ENCODE data around the gene CIRBP. TPM values are rescaled to one million over a fixed set of nuclear protein-coding genes. Genes with fewer than 3 reads are reported as not detected.
A peak's percentile ranks its signal among the peaks of the same experiment; 100 is the strongest.

Gene CIRBP
- total RNA-seq, 1 experiment from 2014 or later: 219 TPM

DNA sequence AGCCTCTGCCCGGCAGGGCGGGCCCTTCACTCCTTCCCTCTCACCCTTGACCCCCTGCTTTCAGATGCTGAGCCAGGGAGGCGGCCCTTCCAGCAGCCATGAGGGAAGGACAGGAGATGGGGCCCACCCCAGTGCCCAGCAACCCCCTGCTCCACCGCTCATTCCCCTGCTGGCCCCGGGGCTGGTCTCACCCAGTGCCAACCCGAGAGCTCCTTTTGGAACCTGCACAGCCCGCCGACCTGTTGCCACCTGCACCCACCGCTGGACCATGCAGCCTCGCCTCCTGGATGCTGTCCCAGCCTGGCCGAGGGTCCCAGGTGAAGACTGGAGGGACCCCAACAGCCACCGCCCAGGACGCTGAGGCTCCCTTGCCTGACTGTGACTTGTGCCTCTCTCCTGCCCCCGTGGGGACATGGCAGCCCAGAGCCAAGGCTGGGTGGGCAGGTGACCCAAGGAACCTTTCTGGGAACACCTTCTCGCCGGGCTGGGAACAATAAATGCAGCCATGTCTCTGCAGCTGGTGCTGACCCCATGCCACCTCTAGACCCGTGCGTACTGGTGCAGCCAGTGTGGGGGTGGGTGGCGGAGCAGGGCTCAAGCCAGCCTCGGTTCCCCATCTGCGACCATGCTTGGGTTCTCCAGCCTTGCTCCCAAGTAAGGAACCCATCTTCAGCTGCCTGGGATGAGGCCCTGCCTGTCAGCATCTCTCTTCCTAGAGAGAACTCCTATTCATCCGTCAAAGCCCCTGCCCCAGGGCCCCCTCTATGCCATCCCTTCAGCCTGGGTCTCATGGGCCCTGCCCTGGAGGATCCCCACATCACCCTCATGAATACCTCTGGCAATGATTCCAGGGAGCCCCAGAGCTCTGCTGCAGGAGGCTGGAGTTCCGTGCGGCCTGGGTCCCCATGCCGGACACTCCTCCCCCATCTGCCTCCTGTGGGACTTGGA lies 9.9 kb downstream of the CIRBP start:
- no peak for DNase-seq (ENCODE audit: low read depth)

DNA sequence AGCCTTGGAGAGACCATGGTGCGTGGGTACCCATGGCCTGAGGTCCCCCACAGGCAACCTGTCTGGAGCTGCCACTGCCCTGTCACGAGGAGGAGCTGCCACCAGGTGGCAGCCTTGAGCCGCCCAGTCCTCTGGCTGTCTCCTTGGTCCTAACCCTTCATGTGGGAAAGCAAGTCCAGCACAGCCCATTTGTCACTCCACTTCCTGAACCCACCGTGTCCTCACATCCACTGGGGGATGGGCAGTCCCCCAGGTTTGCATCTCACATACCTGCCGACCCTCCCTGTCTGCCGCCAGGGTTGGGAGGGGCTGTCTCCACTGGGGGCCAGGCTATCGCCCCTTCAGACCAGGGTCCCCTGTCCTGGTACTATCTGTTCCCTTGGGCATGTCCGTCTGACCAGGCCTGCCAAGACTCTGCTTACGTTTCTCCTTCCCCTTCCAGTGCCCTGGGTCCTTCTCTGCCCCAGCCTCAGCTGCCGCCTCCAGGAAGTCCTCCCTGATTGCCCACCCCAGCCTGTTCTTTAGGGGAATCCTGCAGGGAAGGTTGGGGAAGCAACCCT lies 10.7 kb downstream of the CIRBP start:
- peak; percentile 75 for DNase-seq (ENCODE audit: low read depth)

DNA sequence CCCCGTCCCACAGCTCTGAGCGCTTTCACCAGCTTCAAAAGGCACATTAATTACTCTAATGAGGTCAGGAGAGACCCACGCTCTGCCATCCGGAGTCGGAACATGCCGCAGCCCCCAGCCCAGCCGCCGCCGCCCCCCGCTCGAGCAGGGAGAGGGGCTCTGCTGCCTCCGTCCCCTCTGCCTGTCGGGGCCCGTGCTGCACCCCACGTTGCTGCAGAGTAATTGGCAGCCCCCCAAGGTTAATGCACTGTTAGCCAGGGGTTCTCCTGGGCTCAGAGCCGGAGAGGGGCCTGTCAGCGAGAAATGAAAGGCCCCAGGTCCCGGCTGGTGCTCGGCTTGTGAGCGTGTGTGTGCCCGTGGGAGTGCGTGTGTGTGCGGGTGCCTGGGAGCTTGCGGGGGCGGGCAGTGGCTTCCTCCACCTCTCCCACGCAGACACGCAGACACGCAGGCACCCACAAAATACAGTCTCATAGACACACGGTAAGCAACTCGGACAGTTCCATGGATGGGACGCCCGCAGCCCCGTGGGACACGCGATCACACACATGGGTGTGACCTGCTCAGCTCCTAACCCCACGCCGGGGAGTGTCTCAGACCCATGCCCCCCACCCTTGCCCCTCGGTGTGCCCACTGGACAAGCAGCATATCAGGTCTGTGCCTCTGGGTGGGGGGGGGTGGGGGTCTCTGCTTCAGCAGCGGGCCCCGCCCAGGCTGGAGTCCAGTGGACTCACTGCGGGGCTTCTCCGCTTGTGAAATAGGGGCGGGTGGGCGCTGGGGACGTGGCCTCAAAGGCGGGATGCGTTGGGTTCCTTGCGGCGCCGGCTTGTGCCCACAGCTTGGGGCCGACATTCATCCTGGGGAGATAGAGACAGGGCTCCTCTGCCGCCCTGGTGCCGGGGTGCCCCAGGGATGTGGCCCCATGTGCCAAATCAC lies 11.8 kb downstream of the CIRBP start:
- DNase-seq (ENCODE audit: low read depth): no peak

DNA sequence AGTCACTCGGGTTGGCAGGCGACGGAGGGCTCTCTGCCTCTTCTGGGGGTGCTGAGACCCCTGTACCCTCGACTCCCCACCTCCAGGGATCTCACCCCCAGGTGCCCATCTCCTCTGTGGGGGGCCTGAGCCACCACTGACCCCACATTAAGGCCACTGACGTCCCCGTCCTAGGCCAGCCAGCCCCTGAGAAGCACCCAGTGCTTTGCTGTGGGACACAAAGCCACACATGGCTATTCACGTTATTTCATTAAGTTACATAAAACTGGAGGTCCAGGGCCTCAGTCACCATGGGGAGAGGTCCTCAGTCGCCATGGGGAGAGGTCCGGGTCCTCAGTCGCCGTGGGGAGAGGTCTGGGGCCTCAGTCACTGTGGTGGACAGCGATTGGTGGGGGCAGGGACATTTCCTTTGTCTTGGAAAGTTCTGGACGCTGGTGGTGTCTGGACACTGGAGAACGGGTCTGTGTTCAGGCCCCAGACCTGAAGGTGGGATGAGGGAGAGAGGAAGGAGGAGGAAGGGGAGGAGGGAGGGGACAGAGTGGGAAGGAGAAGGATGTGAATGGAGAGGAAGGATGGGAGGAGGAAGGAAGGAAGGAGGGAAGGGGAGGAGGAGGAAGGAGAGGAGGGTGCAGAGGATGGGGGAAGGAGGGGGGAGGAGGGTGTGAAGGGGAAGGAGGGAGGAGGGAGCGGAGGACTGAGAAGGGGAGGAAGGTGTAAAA lies 12.6 kb downstream of the CIRBP start:
- no peak for DNase-seq (ENCODE audit: low read depth)

DNA sequence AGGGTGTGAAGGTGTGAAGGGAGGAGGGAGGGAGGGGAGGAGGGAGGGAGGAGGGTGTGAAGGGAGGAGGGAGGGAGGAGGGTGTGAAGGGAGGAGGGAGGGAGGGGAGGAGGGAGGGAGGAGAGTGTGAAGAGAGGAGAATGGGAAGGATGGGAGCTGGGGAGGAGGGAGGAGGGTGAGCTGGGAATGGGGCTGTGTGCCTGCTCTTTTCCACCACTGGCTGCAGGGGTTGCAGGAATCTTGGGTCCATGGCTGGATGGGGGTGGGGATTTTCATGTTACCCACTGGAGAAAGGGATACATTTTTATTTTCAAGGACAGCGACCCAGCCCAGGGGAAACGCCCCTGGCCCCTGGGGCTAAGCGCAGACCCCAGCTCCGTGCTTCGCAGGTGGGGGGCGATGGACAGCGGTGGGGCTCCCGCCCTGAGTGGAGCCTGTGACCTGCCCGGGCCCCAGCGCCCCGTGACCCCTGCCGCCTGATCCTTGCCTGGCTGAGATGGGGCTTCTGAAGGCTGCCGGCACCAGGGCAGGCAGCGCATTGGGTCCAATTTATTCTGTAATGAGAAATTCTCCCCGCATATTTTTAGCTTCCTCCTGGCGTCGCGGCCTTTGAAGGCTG lies 13.6 kb downstream of the CIRBP start:
- no peak for DNase-seq (ENCODE audit: low read depth)

DNA sequence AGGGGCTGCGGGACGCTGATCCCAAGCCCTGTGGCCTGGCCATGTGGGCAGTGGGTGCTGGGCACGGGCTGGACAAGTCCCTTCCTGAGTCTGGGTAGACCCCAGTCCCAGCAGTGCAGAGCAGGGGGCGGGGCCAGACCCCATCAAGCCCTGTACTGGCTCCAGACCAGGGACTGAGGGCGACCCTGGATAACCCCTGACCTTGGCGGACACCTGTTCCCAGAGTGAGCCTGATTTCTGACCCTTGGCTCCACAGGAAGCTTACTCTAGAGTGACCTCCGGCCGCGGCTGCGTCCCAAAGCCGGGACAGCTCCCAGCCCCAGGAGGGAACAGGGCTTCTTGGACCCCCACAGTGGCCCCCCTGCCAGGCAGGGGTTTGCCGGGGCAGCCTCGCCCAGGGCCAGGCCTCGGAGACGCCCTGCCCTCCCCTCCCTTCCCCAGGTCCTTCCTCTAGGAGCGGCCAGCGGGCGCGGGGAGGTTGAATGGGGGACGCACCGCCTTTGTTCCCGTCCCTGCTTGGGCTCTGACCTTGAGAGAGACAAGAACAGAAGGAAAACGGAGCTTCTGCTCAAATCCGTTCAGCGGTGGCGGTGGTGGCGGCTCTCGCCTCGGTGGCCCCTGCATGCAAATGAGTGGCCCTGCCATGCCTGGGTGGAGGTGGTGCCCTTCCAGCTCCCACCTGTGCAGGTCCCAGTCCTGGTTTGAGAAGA lies 14.2 kb downstream of the CIRBP start:
- no peak for DNase-seq (ENCODE audit: low read depth)

DNA sequence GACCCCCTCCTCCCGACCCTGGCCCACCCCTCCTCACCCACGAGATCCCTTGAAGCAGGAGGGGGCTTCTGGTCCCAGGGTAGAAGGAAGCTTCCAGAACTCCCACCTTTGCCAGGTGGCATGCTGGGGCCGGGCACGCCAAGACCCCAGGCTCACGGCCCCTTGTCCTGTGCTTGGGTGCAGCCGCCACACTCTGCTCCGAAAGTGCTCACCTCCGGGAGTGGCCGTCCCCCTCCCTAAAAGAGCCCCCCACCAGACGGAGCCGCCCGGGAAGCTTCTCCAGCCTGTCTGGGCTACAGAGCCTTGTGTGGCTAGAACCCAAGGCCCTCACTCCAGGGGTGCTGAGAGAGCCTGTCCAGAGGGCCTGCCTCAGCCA lies 14.8 kb downstream of the CIRBP start:
- no peak for DNase-seq (ENCODE audit: low read depth)

DNA sequence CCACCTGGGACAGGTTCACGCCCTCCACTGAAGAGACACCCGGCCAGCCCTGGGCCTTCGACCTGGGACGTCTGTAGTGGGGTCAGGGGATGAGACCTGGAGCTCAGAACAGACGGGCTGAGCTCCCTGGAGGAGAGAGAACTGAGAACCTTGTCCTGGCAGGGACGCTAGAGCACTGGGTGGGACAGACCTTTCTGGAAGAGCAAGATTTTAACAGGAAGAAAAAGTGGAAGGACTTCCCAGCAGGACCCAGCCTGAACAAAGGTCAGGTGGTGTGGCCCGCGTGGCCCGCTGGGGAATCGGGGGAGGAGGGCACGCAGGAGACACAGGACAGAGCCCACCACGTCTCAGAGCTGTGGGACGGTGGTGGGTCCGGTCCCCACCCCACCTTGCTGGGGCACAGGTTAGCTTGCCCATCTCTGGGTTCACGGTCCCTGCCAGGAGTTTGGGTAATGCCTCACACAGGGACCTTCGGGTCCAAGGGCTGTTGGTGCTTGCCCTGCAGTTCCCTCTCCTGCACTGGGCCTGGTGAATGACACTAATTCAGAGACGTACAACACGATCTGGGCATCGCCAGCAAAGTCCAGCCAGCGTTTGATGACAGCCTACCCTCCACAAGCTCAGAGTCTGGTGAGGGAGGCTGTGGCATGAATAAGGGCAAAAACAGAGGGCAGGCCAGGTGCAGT lies 15.3 kb downstream of the CIRBP start:
- DNase-seq (ENCODE audit: low read depth): no peak

DNA sequence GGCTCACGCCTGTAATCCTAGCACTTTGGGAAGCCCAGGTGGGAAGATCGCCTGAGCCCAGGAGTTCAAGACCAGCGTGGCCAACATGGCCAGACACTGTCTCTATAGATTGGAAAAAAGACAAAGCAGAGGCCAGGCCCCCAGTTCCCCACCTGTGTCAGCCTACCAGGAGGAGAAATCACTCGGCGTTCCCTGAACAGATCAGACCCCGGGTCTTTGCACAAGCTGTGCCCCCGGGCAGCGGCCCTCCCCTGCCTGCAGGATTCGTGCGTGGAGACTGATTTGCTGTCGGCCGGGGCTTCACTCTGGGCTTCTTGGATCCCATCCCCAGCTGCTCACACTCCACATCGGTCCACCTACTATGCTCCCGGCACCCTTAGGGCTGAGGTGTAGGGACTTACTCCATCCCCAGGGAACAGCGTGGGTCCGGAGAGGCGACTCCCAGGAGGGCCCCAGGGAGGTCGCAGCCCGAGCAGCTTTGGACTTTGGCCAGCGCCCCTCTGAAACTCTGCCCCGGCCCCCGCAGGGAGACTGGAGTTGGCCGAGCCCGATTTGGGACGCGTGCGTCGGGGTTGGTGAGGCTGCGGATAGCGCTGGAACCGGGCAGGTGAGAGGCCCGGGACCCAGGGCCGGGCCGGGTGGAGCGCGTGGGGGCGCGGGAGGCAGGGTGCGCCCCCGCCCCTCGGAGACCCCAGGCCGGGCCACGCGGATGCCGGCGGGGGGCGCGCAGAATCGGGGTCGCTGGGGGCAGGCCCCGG lies 16.0 kb downstream of the CIRBP start:
- DNase-seq (ENCODE audit: low read depth): no peak

DNA sequence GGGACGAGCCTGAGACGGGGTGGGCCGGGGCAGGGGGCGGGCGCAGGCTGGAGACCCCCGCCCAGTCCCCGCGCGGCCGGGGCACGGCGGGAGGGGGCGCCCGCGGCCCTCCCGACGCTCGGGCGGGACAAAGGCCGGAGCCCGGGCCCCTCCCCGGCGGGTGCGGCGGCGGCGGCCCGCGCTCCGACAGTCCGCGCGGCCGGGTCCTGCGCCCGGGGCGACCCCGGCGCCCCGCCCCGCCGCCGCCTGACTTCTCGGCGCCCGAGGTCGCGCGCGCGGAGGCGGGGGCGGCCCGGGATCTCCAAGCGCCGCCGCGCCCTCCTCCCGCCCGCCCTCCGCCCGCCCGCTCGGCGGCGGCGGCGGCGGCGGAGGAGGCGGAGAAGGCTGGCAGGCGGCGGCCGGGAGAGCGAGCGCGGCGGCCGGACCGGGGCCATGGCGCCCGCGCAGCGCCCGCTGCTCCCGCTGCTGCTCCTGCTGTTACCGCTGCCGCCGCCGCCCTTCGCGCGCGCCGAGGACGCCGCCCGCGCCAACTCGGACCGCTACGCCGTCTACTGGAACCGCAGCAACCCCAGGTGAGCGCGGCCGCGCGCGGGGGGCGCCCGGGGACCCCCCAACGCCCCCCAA lies 16.7 kb downstream of the CIRBP start, which contains the start of gene EFNA2:
Gene EFNA2 (plus strand): TSS at position 137 of the 624 bp plus-strand sequence. CDS start 296 bp downstream, at position 433.
- DNase-seq (ENCODE audit: low read depth): no peak

DNA sequence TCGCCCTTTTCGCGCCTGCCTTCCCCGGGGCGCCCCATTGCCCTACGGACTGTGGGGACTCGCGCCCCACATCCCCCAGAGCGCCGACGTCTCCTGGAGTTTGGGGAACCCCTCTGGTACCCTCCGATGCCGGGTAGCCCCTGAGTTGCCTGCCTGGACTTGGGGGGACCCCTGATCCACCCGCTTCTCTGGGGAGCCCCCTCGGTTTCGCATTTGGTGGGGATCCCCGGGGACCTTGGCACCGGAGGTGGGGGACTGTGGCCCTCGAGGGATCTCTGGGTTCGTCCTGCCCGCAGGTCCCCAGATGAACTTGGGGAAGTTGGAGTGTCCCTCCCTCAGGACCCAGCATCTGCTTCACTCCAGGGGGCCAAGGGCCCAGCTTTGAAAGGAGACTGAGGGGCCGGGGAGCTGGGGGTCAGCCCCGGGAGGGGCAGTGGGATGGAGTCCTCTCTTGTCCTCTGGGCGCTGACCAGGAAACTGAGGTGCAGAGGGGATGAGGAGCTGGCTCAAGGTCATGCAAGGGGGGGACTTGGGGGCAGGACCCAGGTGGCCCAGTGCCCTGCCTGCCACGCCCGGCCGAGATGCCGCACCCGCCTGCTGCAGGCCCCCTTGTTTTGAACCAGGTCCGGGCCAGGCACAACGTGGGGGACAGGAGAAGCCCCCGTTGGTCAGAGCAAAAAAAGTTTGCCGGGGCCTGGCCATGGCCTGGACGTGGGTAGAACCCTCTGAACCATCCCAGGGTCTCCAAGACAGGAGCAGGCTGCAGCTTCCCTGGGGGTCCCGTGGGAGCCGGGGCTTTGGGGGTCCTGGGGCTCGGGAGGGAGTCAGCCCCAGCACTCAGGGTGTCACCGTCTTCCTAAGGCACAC lies 17.6 kb downstream of the CIRBP start:
- DNase-seq (ENCODE audit: low read depth): no peak

DNA sequence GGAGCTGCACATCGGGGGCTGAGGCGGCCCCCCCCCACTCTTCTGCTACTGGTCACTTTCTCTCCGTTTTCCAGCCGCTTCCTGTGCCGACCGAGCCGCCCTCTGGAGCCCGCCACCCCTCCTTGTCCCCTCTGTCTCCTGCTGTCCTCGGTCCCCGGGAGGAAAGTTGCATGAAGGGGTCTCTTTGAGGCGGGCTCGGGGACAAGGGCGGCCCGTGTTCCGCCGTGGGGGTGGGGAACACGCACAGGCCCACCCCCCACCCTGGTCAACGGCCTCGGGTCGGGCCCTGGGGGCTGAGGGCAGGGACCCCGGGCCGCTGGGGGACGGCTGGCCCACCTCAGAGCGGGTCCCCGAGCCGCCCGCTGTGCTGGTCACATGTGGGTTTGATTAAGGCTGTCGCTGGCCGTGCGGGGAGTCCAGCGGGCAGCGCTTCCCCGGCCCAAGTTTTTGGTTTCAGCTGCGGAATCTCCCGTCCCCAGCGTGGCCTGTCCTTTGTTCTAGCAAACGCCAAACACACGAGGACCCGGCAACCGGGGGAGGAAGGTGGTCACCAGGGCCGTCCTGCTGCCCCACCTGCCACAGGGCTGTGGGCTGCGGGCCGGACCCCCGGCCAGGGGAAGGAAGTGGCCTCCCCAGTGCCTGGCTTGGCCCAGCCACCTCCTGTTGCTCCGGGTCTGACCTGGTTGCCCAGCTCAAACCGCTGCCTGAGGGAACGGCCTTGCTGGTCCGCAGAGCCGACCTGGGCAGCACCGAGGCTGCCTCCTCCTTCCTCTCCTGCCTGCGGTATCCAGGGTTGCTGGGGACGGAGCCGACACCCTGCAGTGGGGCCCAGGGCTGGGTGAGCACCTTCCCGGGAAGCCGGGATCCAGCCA lies 18.5 kb downstream of the CIRBP start:
- DNase-seq (ENCODE audit: low read depth): no peak

DNA sequence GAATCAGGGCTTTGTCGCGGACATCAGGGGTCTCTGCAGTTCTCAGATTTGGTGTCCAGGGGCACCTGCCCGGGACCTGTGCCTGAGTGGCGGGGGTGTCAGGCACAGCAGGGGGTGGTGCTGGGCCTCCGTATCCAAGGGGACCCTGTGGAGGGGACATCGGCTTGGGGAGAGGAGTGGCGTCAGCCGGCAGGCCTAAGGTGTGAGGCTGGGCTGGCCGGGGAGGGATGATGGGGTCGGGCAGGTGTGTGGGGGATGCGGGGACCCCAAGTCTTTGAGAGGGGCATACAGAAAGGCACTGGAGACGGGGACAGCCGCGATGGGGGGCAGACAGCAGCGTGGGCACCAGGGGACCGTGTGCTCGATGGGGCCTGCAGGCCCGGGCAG lies 19.1 kb downstream of the CIRBP start:
- no peak for DNase-seq (ENCODE audit: low read depth)

DNA sequence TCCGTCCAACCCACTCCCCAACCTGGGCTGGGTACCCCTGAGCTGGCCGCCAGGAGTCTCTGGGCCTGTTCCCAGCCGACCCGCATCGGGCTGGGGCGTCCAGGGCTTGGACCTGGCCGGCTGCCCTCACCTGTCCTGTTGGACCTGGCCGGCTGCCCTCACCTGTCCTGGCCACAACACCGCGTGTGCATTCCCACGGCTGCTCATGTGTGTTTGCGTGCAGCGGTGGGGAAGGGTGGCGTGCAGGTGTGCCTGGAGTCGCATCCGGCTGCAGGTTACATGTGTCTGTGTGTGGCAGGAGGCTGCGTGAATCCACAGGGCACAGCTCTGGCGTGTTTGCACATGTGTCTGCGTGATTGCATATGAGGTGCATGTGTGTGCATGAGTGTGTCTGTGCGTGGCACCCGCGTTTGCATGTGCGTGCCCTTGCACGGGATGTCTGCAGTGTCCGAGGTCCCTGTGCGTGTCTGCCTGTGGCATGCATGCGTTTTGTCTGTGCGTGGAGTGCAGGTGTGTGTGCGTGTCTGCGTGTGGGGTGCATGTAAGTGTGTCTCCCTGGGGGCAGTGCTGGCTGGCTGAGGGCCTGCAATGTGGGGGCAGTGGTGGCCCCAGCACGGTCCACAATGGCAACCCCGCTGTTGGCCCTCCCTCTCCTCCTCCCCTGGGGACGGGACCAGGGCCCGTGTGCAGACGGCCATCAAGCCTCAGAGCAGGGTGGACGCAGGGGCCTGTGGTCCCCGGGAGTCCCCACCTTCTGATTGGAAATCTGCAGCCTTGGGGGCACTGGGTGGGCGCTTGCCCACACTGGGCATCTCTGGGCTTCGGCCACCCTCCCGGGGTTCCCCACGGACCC lies 19.9 kb downstream of the CIRBP start:
- no peak for DNase-seq (ENCODE audit: low read depth)

DNA sequence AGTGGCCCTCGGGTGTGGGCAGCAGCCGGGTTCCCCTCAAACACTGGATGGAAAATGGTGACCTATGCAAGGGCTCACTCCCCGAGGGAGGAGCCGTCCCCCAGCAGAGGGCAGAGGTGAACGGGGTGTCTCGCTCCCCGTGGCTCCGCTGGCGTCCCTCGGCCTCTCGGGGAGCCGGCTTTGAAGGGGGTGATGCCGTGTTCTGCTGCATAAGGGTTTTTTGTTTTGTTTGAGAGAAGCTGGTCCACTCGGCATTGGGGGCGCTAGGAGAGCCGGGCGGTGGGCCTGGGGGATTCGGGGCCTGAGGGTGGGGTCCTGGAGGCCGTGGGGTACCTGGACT lies 20.5 kb downstream of the CIRBP start:
- DNase-seq (ENCODE audit: low read depth): no peak

All from HT1080 (cell line).